LNCaP clone FGC (cell line): Measurements from ENCODE around the gene MALL.

Experiments used
- DNase-seq: peaks from one replicate; pipeline ENCODE4 v3.0.0-alpha.2; 2011; ENCODE audit warnings: low read depth
- H3K4me3 ChIP-seq: 2 replicates; pipeline ENCODE4 v1.5.1; 2011; ENCODE audit warnings: mild to moderate bottlenecking, low read depth, low read length, control low read depth
- CTCF ChIP-seq: IDR thresholded peaks from 2 replicates; pipeline ENCODE4 v1.5.1; 2012; ENCODE audit warnings: mild to moderate bottlenecking; ENCODE audit not compliant: control insufficient read depth, insufficient read depth; ENCODE audit errors: extremely low read depth

The MALL gene

DNA sequence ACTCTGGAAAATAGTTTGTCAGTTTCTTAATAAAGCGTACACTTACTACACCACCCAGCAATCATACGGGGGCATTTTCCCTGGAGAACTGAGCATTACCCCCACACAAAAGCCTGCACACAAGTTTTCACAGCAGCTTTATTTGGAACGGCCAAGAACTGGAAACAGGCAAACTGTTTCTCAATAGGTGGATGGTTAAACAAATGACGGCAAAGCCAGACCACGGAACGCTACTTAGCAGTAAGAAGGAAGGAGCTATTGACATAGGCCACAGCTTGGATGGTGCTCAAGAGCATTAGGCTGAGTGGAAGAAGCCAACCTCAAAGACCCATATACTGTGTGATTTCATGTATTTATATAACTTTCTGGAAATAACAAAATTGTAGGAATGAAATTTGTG is 9.0 kb downstream of the MALL start:
- H3K4me3 ChIP-seq = no peak overlapping the region
- TF ChIP-seq CTCF = no peak
- DNase-seq = peak; percentile 76

- TF ChIP-seq CTCF = no peak
- DNase-seq = peak; percentile 81
- no peak overlapping the region for H3K4me3 ChIP-seq
Measured at GRCh38 chr2:110105608-110106467, 9.8 kb downstream of the MALL start.

- TF ChIP-seq CTCF = no peak
- H3K4me3 ChIP-seq = no peak overlapping the region
- DNase-seq = no peak
Measured at GRCh38 chr2:110105183-110105582, 10.4 kb downstream of the MALL start.

- no peak overlapping the region for H3K4me3 ChIP-seq
- no peak for TF ChIP-seq CTCF
- DNase-seq = no peak
Measured at GRCh38 chr2:110104025-110104771, 11.4 kb downstream of the MALL start.

DNA sequence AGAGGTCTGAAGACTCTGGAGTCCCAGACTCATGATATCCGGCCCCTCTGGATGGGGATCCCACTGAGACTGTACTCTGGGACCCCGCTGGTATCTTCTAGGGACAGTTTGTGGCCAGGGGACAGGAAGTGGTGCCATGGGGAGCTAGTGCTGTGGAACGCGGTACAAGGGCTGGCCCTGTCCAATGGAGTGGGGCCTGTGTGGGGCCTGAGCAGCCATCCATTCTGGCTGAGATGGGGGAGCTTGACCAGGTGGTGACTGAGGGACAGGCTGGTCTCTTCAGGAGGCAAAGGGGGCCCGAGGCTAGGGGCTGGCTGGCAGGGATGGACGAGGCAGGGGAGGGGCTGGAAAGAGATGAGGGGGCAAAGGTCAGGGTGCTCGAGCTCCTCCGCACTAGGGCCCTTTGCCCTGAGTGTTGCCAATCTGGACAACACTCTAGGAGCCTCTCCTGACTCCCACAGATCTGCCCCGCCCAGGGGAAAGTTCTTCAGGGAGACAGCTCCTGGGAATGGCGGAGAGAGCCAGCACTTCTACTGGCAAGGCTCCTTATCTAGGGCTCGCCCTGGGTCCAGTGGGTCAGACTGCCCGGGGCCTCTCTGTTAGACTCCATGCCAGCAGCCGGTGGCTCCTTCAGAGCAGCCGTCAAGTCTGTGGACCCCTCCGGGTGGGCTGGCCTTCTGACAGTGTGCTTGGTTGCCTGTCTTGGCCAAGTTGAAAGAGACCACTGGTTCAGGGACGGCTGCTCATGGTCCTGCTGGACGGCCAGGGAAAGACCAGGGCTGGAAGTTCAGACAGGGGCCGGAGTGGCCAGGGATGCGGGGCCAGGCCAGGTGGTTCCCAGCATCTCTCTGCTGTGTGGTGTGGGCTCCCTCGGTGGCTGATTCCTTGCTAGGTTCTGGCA is 12.3 kb downstream of the MALL start:
- DNase-seq = no peak
- H3K4me3 ChIP-seq = no peak overlapping the region
- TF ChIP-seq CTCF = no peak

DNA sequence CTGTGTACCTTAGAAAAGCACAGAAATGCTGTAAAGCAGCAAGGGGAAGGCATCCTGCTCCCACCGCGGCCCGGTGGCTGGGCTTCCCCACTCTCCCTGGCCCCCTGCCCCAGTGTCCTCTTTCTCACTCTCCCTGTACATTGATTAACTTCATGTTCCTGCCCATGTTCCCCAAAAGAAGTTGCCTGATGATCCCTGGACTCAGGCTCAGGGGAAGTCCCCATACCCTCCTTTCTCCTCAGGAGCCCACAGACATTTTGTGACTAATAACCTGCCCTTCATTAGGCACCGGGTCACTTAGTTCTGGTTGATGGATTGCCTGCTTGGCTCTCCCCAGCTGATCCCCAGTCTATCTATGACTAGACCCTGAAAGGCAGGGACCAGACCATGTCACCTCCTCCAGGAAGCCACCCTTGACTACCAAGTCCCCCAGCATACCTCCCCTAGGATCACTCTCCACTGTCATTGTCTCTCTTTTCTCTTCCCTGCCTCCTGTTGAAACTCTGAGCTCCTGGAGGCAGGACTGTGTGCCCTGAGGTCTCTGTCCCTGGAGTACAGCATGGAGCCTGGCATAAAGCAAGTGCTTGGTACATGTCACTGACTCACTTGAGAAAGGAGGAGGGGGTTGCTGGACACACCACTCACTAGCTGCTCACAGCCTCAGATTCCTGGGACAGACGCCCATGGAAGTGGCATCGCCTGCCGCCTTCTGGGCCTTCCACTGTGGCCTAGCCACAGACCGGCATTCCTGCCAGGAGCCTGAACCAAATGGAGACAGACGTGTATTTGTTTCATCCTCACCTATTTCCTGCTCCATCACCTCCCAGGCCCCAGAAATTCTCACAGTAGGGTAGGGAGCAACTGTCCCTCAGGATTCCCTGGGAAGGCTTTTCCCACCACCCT is 13.5 kb downstream of the MALL start:
- no peak for DNase-seq
- H3K4me3 ChIP-seq = no peak overlapping the region
- TF ChIP-seq CTCF = no peak
